Keratinocyte (primary cell): ENCODE measurements around the gene C19orf38. TPM values are rescaled to one million over a fixed set of nuclear protein-coding genes. Genes with fewer than 3 reads are reported as not detected.

Experiments used
- DNase-seq: peaks from one replicate; pipeline ENCODE4 v3.0.0-alpha.2; 2011; ENCODE audit warnings: low read depth, missing footprints, low spot score
- FAIRE-seq: peaks from 2 replicates; lab custom pipeline; 2011; peaks lifted over from hg19 to GRCh38; lab: Jason Lieb, UNC
- H2AFZ ChIP-seq: 2 replicates; pipeline ENCODE4 v1.6.0; 2012; ENCODE audit warnings: low read length, control low read depth, inconsistent platforms; ENCODE audit not compliant: control insufficient read depth
- H3K27ac ChIP-seq: 2 replicates; pipeline ENCODE4 v1.5.1; 2011; ENCODE audit warnings: low read length; ENCODE audit not compliant: control insufficient read depth, insufficient read depth
- H3K27me3 ChIP-seq: 3 replicates; pipeline ENCODE4 v1.6.0; 2011; ENCODE audit warnings: low read length; ENCODE audit not compliant: control insufficient read depth, insufficient read depth; ENCODE audit errors: extremely low read depth
- H3K36me3 ChIP-seq, 2 experiments: 2 replicates in 1 of 2; 3 replicates in 1 of 2; pipeline ENCODE4 v1.5.1; 2011; ENCODE audit warnings: low read length in 2 of 2, mild to moderate bottlenecking in 1 of 2; ENCODE audit not compliant: control insufficient read depth in 2 of 2, insufficient read depth in 2 of 2; ENCODE audit errors: extremely low read depth in 1 of 2
- H3K4me1 ChIP-seq: 3 replicates; pipeline ENCODE4 v1.5.1; 2011; ENCODE audit warnings: low read length; ENCODE audit not compliant: control insufficient read depth, insufficient read depth; ENCODE audit errors: extremely low read depth
- H3K4me2 ChIP-seq: 3 replicates; pipeline ENCODE4 v1.6.0; 2011; ENCODE audit warnings: low read depth, low read length; ENCODE audit not compliant: control insufficient read depth, insufficient read depth; ENCODE audit errors: extremely low read depth
- H3K4me3 ChIP-seq, 3 experiments: fragments of 200-600 bp in 1 of 3; sonication (generic) in 1 of 3; 2 replicates in 2 of 3; 3 replicates in 1 of 3; pipeline ENCODE4 v1.5.1; 2011 to 2016; ENCODE audit warnings: low read length in 3 of 3, mild to moderate bottlenecking in 3 of 3, control low read depth in 2 of 3, inconsistent platforms in 1 of 3, low read depth in 1 of 3, mixed read lengths in 1 of 3, mixed run types in 1 of 3, moderate library complexity in 1 of 3; ENCODE audit not compliant: control insufficient read depth in 2 of 3, insufficient read depth in 2 of 3; ENCODE audit errors: extremely low read depth in 1 of 3
- H3K79me2 ChIP-seq: 2 replicates; pipeline ENCODE4 v1.6.0; 2012; ENCODE audit warnings: low read length; ENCODE audit not compliant: control insufficient read depth, insufficient read depth
- H3K9ac ChIP-seq: 3 replicates; pipeline ENCODE4 v1.6.0; 2011; ENCODE audit warnings: low read length; ENCODE audit not compliant: control insufficient read depth, insufficient read depth; ENCODE audit errors: extremely low read depth
- H3K9me1 ChIP-seq: 3 replicates; pipeline ENCODE4 v1.6.0; 2011; ENCODE audit warnings: low read length; ENCODE audit not compliant: control insufficient read depth, insufficient read depth; ENCODE audit errors: extremely low read depth
- H3K9me3 ChIP-seq: 2 replicates; pipeline ENCODE4 v1.5.1; 2012; ENCODE audit warnings: low read depth, low read length; ENCODE audit not compliant: control insufficient read depth
- H4K20me1 ChIP-seq: 3 replicates; pipeline ENCODE4 v1.6.0; 2011; ENCODE audit warnings: low read length; ENCODE audit not compliant: control insufficient read depth, insufficient read depth; ENCODE audit errors: extremely low read depth
- EZH2 ChIP-seq: IDR thresholded peaks from one replicate; pipeline ENCODE4 v1.6.1; 2012; ENCODE audit warnings: inconsistent platforms, mild to moderate bottlenecking, low read length, moderate library complexity
- dilution Hi-C: fragments of 300-500 bp; cut with MboI; formaldehyde crosslinking; loops from one replicate; pipeline ENCODE4 v1.7.0; 2020; ENCODE audit warnings: low sequenced_read_pairs; ENCODE audit not compliant: extremely low pct_ligation_motif_present
- polyA plus RNA-seq, 5 experiments: library from polyadenylated mRNA; depleted of rRNA in 3 of 5; stranded (reverse) in 3 of 5; stranded (forward) in 1 of 5; unstranded in 1 of 5; fragments of >200 nt; gene quantifications; 1 replicate in 1 of 5; 2 replicates in 3 of 5; 3 replicates in 1 of 5; pipeline versions ENCODE4 v1.2.1 to v1.2.3, GENCODE V29; 2011 to 2012; ENCODE audit warnings: missing spikeins in 2 of 5, low read depth in 1 of 5, low replicate concordance in 1 of 5
- TF ChIP-seq, protein P1 (sequence below), 3 experiments: IDR thresholded peaks in 1 of 3; conservative IDR thresholded peaks in 1 of 3; optimal IDR thresholded peaks in 1 of 3; 2 replicates in 2 of 3; 3 replicates in 1 of 3; pipeline versions ENCODE3 to v1.5.1; 2011; ENCODE audit warnings: low read length in 3 of 3, mild to moderate bottlenecking in 3 of 3, moderate library complexity in 2 of 3, control low read depth in 1 of 3, inconsistent platforms in 1 of 3; ENCODE audit not compliant: insufficient read depth in 2 of 3; ENCODE audit errors: extremely low read depth in 1 of 3

Gene C19orf38
- polyA plus RNA-seq, 1 donor (not counting 4 experiments of a cell fraction or from before 2014, with no cell fraction given), result 0.14 TPM

DNA sequence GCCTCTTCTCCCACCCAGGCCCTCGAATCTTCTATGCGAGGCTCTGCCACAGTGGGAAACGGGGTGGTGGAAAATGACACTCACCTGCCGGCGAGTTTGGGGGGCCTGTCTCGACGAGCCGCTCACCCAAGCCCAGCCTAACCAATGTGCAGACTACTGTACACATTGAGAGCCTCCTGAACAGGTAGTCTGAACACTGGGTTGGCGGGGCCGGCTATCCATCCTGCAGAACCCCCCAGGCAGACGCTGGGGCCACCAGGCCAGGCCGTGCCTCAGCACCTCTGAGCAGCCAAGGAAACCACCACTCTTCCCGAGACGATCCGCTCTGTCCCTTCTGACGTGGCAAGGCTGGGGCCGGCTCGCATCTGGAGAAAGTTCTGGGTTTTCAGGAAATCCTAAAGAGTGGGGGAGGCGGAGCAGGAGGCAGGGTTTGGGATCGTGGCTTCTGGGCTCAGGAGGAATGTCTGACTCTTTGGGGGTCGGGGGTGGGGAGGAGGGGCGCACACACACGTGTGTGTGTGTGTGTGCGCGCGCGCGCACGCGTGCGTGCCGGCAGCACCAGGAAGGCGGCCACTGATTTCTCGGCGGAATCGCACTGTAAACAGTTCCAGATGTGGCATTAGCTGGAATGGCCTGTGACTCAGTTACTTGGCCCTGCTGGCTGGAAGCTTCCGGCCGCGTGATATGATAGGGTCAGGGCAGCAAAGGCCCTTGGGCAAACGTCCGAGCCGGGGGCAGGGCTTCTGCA, 30.8 kb upstream of the C19orf38 start:
- TF ChIP-seq, protein P1, sequence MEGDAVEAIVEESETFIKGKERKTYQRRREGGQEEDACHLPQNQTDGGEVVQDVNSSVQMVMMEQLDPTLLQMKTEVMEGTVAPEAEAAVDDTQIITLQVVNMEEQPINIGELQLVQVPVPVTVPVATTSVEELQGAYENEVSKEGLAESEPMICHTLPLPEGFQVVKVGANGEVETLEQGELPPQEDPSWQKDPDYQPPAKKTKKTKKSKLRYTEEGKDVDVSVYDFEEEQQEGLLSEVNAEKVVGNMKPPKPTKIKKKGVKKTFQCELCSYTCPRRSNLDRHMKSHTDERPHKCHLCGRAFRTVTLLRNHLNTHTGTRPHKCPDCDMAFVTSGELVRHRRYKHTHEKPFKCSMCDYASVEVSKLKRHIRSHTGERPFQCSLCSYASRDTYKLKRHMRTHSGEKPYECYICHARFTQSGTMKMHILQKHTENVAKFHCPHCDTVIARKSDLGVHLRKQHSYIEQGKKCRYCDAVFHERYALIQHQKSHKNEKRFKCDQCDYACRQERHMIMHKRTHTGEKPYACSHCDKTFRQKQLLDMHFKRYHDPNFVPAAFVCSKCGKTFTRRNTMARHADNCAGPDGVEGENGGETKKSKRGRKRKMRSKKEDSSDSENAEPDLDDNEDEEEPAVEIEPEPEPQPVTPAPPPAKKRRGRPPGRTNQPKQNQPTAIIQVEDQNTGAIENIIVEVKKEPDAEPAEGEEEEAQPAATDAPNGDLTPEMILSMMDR (optimal IDR thresholded peaks at IDR 0.05 in 1 of 3, IDR thresholded peaks at IDR 0.05 in 1 of 3, conservative IDR thresholded peaks at IDR 0.05 in 1 of 3; ENCODE audit: extremely low read depth in 1 of 3, insufficient read depth in 2 of 3, low read length in 3 of 3), result no peak
- TF ChIP-seq EZH2, result no peak
- Histone ChIP-seq H3K9me1 (no peaks in the 10 kb centered on the region), H2AFZ (no peak overlapping the region), H3K4me3 (no peak overlapping the region), H4K20me1 (peaks cover 2% of the 10 kb centered on the region), H3K27me3 (no peaks in the 10 kb centered on the region), H3K9me3 (no peaks in the 10 kb centered on the region), H3K4me1 (no peaks in the 10 kb centered on the region), H3K79me2 (no peaks in the 10 kb centered on the region), H3K4me2 (no peak overlapping the region), H3K36me3 (peaks cover 11 to 19% of the 10 kb centered on the region in 2 experiments), H3K9ac (no peak overlapping the region), H3K27ac (no peak overlapping the region)
- FAIRE-seq (no peak), DNase-seq (no peak)
- dilution Hi-C loops, result no loop called here

DNA sequence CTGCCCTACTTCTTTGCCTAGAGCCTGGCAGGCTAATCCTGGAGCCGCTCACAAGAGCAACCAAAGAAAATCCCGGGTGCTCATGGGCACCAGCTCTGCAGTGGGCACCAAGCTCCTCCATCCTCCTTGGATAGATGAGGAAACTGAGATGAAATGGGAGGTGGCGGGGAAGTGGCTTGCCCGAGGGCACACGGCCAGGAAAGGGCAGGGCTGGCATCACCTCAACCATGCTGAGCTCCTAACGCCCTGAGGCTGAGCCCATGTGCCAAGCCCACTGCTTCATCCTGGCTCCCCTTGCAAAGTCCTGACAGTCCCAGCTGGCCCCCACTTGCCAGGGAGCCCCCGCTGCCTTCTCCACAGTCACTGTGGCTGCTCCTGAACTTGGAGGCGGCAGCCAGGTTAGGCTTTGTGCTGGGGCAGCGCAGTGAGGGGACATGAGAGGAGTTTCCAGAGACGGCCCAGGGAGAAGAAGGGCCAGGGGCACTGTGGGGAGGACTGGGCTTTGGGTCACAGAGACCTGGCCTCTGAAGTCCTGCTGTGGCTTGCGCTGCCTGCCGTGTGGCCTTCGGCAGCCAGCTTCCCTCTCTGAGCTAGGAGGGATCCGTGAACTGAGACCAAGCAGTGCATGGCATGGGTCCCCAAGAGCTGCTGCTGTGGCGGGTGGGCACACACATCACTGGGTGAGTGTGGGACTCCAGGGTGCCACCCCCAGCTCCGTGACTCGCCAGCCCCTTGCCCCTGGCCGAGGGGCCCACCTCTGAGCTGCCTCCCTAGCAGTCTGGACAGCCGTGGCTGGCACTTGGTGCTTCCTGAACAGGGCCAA, 29.7 kb upstream of the C19orf38 start:
- H3K27ac ChIP-seq, result no peak overlapping the region
- FAIRE-seq (no peak), DNase-seq (no peak)
- H4K20me1 ChIP-seq, result peaks cover 2% of the 10 kb centered on the region
- no peaks in the 10 kb centered on the region for H3K9me1 ChIP-seq
- H2AFZ ChIP-seq, result no peak overlapping the region
- H3K36me3 ChIP-seq, result peaks cover 11 to 20% of the 10 kb centered on the region in 2 experiments
- H3K9me3 ChIP-seq, result no peaks in the 10 kb centered on the region
- no peak overlapping the region for H3K9ac ChIP-seq
- TF ChIP-seq EZH2, result no peak
- TF ChIP-seq, protein P1 (optimal IDR thresholded peaks at IDR 0.05 in 1 of 3, IDR thresholded peaks at IDR 0.05 in 1 of 3, conservative IDR thresholded peaks at IDR 0.05 in 1 of 3; ENCODE audit: extremely low read depth in 1 of 3, insufficient read depth in 2 of 3, low read length in 3 of 3), result no peak
- H3K4me1 ChIP-seq, result no peaks in the 10 kb centered on the region
- no peak overlapping the region for H3K4me3 ChIP-seq
- H3K27me3 ChIP-seq, result no peaks in the 10 kb centered on the region
- no peaks in the 10 kb centered on the region for H3K79me2 ChIP-seq
- no peak overlapping the region for H3K4me2 ChIP-seq
- dilution Hi-C loops, result no loop called here
